ENCODE data around the gene NKX6-2. TPM values are rescaled to one million over a fixed set of nuclear protein-coding genes. Genes with fewer than 3 reads are reported as not detected.

NKX6-2 gene
- total RNA-seq, 1 experiment from 2014 or later, result not detected

- no peak for DNase-seq
- H3K4me3 ChIP-seq (ENCODE audit: low read depth, low read length), result no peak overlapping the region
- no peaks in the 10 kb centered on the region for H3K36me3 ChIP-seq (ENCODE audit: control insufficient read depth, insufficient read depth, low read length)
- TF ChIP-seq CTCF (IDR thresholded peaks at IDR 0.05; ENCODE audit: insufficient read depth in 1 of 2, low read depth in 1 of 2, low read length in 1 of 2, severe bottlenecking in 1 of 2, unreplicated experiment in 1 of 2), result no peak
- no peak overlapping the region for H3K27ac Mint-ChIP-seq (ENCODE audit: unreplicated experiment)
- peaks cover 6% of the 10 kb centered on the region for H3K36me3 Mint-ChIP-seq (ENCODE audit: insufficient read depth, unreplicated experiment)
- no peaks in the 10 kb centered on the region for H3K9me3 ChIP-seq
- CTCF ChIA-PET, result no interaction called here
- H3K27me3 ChIP-seq (replicated peaks; ENCODE audit: control insufficient read depth, insufficient read depth, low read length), result no peaks in the 10 kb centered on the region
- intact Hi-C loops (cut with micrococcal nuclease; ENCODE audit: unreplicated experiment), result no loop called here
- no peak overlapping the region for H3K4me3 Mint-ChIP-seq (ENCODE audit: unreplicated experiment)
- no peaks in the 10 kb centered on the region for H3K27me3 Mint-ChIP-seq (ENCODE audit: insufficient read depth, unreplicated experiment)
- no peaks in the 10 kb centered on the region for H3K4me1 Mint-ChIP-seq (ENCODE audit: low read depth, unreplicated experiment)
- POLR2A ChIA-PET, result no interaction called here
- H3K9me3 Mint-ChIP-seq (ENCODE audit: unreplicated experiment), result no peaks in the 10 kb centered on the region
- BruUV-seq (replicated peaks), result no TSS peak
- H3K4me1 ChIP-seq, result no peaks in the 10 kb centered on the region
Observed at GRCh38 chr10:132796846-132797245, 10.9 kb upstream of the NKX6-2 start.

GRCh38 chr10:132793871-132794849 is 8.2 kb upstream of the NKX6-2 start:
- no peaks in the 10 kb centered on the region for H3K4me1 Mint-ChIP-seq (ENCODE audit: low read depth, unreplicated experiment)

More at GRCh38 chr10:132793871-132794849, 8.2 kb upstream of the NKX6-2 start:
- no peaks in the 10 kb centered on the region for H3K9me3 ChIP-seq
- intact Hi-C loops (cut with micrococcal nuclease; ENCODE audit: unreplicated experiment), result loop anchor here (5.0 kb wide), 1 partner anchor 142 kb away; no protein-coding TSS in a partner anchor
- H3K4me3 ChIP-seq (ENCODE audit: low read depth, low read length), result no peak overlapping the region
- Mint-ChIP-seq H3K27ac (ENCODE audit: unreplicated experiment) (no peak overlapping the region), H3K36me3 (ENCODE audit: insufficient read depth, unreplicated experiment) (peaks cover 6% of the 10 kb centered on the region), H3K27me3 (ENCODE audit: insufficient read depth, unreplicated experiment) (peaks cover 3% of the 10 kb centered on the region), H3K9me3 (ENCODE audit: unreplicated experiment) (no peaks in the 10 kb centered on the region), H3K4me3 (ENCODE audit: unreplicated experiment) (no peak overlapping the region)
- POLR2A ChIA-PET, result no interaction called here
- no peak for TF ChIP-seq CTCF (IDR thresholded peaks at IDR 0.05; ENCODE audit: insufficient read depth in 1 of 2, low read depth in 1 of 2, low read length in 1 of 2, severe bottlenecking in 1 of 2, unreplicated experiment in 1 of 2)
- CTCF ChIA-PET, result no interaction called here
- H3K36me3 ChIP-seq (ENCODE audit: control insufficient read depth, insufficient read depth, low read length), result no peaks in the 10 kb centered on the region
- no peaks in the 10 kb centered on the region for H3K4me1 ChIP-seq
- BruUV-seq (replicated peaks), result no TSS peak
- H3K27me3 ChIP-seq (replicated peaks; ENCODE audit: control insufficient read depth, insufficient read depth, low read length), result no peaks in the 10 kb centered on the region; the same call in 1 of the 2 replicates
- DNase-seq, result peak in 1 of 2 experiments; percentile 25

Data from Caco-2 (cell line).